Brain microvascular endothelial cell (primary cell): ENCODE data around the gene TC2N.
A peak's percentile ranks its signal among the peaks of the same experiment; 100 is the strongest.

ENCODE experiments used
- DNase-seq: peaks from one replicate; pipeline ENCODE4 v3.0.0-alpha.2; 2020
- H3K27ac ChIP-seq: fragments of 250-450 bp; sonication (Bioruptor Pico); 2 replicates; pipeline ENCODE4 v1.5.1; 2020; ENCODE audit warnings: mild to moderate bottlenecking, moderate library complexity
- H3K27me3 ChIP-seq: fragments of 250-450 bp; sonication (Bioruptor Pico); replicated peaks from 2 replicates; pipeline ENCODE4 v1.5.1; 2020; ENCODE audit warnings: mild to moderate bottlenecking
- H3K36me3 ChIP-seq: fragments of 250-450 bp; sonication (Bioruptor Pico); replicated peaks from 2 replicates; pipeline ENCODE4 v1.5.1; 2020; ENCODE audit warnings: mild to moderate bottlenecking
- H3K4me3 ChIP-seq: 2 replicates; pipeline ENCODE4 v1.5.1; 2011; ENCODE audit warnings: low read depth, mild to moderate bottlenecking, control low read depth, low read length, moderate library complexity
- in situ Hi-C: cut with HindIII; loops from 2 replicates; pipeline ENCODE4 v1.10.0; 2017; ENCODE audit warnings: low sequenced_read_pairs, low pct_ligation_motif_present
- TF ChIP-seq, protein P1 (sequence below): IDR thresholded peaks from 2 replicates; pipeline ENCODE4 v1.5.1; 2011; ENCODE audit warnings: low read depth, mild to moderate bottlenecking, moderate library complexity, low read length, control low read depth, inconsistent platforms; ENCODE audit errors: missing control alignments

TC2N gene

GRCh38 chr14:91867316-91867988 lies at the start of gene TC2N:
TC2N (minus strand) TSS chr14:91867536; CDS start chr14:91813769, 53,767 bp downstream.
- no peak within 1 kb of the TSS for H3K27ac ChIP-seq
- TF ChIP-seq, protein P1, sequence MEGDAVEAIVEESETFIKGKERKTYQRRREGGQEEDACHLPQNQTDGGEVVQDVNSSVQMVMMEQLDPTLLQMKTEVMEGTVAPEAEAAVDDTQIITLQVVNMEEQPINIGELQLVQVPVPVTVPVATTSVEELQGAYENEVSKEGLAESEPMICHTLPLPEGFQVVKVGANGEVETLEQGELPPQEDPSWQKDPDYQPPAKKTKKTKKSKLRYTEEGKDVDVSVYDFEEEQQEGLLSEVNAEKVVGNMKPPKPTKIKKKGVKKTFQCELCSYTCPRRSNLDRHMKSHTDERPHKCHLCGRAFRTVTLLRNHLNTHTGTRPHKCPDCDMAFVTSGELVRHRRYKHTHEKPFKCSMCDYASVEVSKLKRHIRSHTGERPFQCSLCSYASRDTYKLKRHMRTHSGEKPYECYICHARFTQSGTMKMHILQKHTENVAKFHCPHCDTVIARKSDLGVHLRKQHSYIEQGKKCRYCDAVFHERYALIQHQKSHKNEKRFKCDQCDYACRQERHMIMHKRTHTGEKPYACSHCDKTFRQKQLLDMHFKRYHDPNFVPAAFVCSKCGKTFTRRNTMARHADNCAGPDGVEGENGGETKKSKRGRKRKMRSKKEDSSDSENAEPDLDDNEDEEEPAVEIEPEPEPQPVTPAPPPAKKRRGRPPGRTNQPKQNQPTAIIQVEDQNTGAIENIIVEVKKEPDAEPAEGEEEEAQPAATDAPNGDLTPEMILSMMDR = no peak
- in situ Hi-C loops = no loop called here
- no peak within 1 kb of the TSS for H3K4me3 ChIP-seq
- no peaks in the 10 kb centered on the region for H3K36me3 ChIP-seq
- no peak for DNase-seq
- no peaks in the 10 kb centered on the region for H3K27me3 ChIP-seq

- TF ChIP-seq, protein P1 = no peak
- Histone ChIP-seq H3K27me3 (no peaks in the 10 kb centered on the region), H3K4me3 (no peak overlapping the region), H3K27ac (no peak overlapping the region), H3K36me3 (no peaks in the 10 kb centered on the region)
- in situ Hi-C loops = no loop called here
- no peak for DNase-seq
These were observed 44.7 kb upstream of the TC2N start for GRCh38 chr14:91912035-91912434.

DNA sequence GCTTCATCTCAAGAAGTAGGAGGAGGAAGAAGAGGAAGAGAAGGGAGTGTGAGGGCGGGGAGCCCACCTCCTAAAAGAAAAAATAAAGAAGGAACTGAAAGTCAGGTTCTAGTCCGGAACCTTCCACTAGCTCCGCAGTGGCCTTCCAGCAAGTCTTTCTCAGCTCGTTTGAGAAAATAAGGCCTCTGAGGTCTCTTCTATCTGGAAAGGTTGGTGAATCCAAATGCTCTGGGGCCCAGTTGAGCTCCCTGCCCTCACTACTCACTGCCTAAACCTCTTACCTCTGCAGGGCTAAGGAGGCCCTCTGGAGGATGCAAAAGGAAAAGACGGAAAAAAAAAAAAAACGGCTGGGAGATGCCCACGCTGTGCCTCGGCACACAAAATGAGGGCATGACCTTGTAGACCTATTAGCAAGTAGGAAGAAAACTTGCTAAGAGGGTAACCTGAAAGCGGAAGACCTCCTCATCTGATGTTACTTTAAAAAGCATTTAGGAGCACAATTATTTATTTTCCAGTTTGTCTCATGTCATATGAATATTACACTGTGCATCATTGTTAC lies 44.2 kb upstream of the TC2N start:
- in situ Hi-C loops = no loop called here
- Histone ChIP-seq H3K4me3 (no peak overlapping the region), H3K36me3 (no peaks in the 10 kb centered on the region), H3K27me3 (no peaks in the 10 kb centered on the region), H3K27ac (no peak overlapping the region)
- peak; percentile 5 for DNase-seq
- TF ChIP-seq, protein P1 = peak; percentile 61

DNA sequence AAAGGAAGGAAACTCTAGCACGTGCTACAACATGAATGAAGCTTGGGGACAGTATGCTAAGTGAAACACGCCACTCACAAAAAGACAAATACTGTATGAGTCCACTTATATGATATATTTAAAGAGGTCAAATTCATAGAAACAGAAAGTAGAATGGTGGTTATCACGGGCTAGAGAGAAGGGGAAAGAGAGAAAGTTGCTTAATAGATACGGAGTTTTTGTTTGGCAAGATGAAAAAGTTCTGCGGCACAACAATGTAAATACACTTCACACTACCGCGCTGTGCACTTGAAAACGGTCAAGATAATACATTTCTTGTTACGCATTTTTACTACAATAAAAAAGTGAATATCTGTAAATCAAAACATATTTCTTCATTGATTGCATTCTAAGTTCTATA lies 42.9 kb upstream of the TC2N start:
- no peak for DNase-seq
- H3K36me3 ChIP-seq = no peaks in the 10 kb centered on the region
- no peak overlapping the region for H3K27ac ChIP-seq
- TF ChIP-seq, protein P1 = no peak
- no peaks in the 10 kb centered on the region for H3K27me3 ChIP-seq
- in situ Hi-C loops = no loop called here
- no peak overlapping the region for H3K4me3 ChIP-seq

- Histone ChIP-seq H3K4me3 (no peak overlapping the region), H3K36me3 (no peaks in the 10 kb centered on the region), H3K27me3 (no peaks in the 10 kb centered on the region), H3K27ac (no peak overlapping the region)
- in situ Hi-C loops = no loop called here
- TF ChIP-seq, protein P1 = no peak
- no peak for DNase-seq
These were observed 39.0 kb upstream of the TC2N start for GRCh38 chr14:91906374-91906773.
